Measurements from ENCODE around the gene APOL3. TPM values are rescaled to one million over a fixed set of nuclear protein-coding genes. Genes with fewer than 3 reads are reported as not detected.
A peak's percentile ranks its signal among the peaks of the same experiment; 100 is the strongest.

Gene APOL3
- total RNA-seq, 1 donor from 2014 or later = not detected

- H3K4me1 Mint-ChIP-seq = peaks cover 41% of the 10 kb centered on the region
- peak; percentile 47 for DNase-seq (ENCODE audit: low read depth, low spot score)
Measured at GRCh38 chr22:36194971-36195370, 34.4 kb upstream of the APOL3 start.

GRCh38 chr22:36194385-36194784, 33.8 kb upstream of the APOL3 start:
- no peaks in the 10 kb centered on the region for H3K9me3 Mint-ChIP-seq
- peaks cover 41% of the 10 kb centered on the region for H3K4me1 Mint-ChIP-seq
- no peak overlapping the region for H3K27ac Mint-ChIP-seq (ENCODE audit: unreplicated experiment)
- no peak overlapping the region for H3K4me3 Mint-ChIP-seq
- no peaks in the 10 kb centered on the region for H3K27me3 Mint-ChIP-seq (ENCODE audit: low read depth)
- no peak for TF ChIP-seq CTCF (conservative IDR thresholded peaks at IDR 0.05)
- no peak for DNase-seq (ENCODE audit: low read depth, low spot score)
- H3K36me3 Mint-ChIP-seq (ENCODE audit: low read depth) = no peaks in the 10 kb centered on the region

More at GRCh38 chr22:36194971-36195370, 34.4 kb upstream of the APOL3 start:
- no peaks in the 10 kb centered on the region for H3K36me3 Mint-ChIP-seq (ENCODE audit: low read depth)
- no peak overlapping the region for H3K27ac Mint-ChIP-seq (ENCODE audit: unreplicated experiment)
- H3K4me3 Mint-ChIP-seq = no peak overlapping the region
- no peaks in the 10 kb centered on the region for H3K9me3 Mint-ChIP-seq
- no peaks in the 10 kb centered on the region for H3K27me3 Mint-ChIP-seq (ENCODE audit: low read depth)
- TF ChIP-seq CTCF (conservative IDR thresholded peaks at IDR 0.05) = peak; percentile 78

GRCh38 chr22:36193577-36193976, 33.0 kb upstream of the APOL3 start:
- Mint-ChIP-seq H3K36me3 (ENCODE audit: low read depth) (no peaks in the 10 kb centered on the region), H3K27me3 (ENCODE audit: low read depth) (no peaks in the 10 kb centered on the region), H3K9me3 (no peaks in the 10 kb centered on the region), H3K27ac (ENCODE audit: unreplicated experiment) (no peak overlapping the region), H3K4me3 (no peak overlapping the region), H3K4me1 (peaks cover 40% of the 10 kb centered on the region)
- DNase-seq (ENCODE audit: low read depth, low spot score) = no peak
- TF ChIP-seq CTCF (conservative IDR thresholded peaks at IDR 0.05) = no peak

GRCh38 chr22:36193171-36193570, 32.6 kb upstream of the APOL3 start:
- Mint-ChIP-seq H3K36me3 (ENCODE audit: low read depth) (no peaks in the 10 kb centered on the region), H3K9me3 (no peaks in the 10 kb centered on the region), H3K4me1 (peaks cover 36% of the 10 kb centered on the region), H3K27ac (ENCODE audit: unreplicated experiment) (no peak overlapping the region), H3K27me3 (ENCODE audit: low read depth) (no peaks in the 10 kb centered on the region), H3K4me3 (no peak overlapping the region)
- DNase-seq (ENCODE audit: low read depth, low spot score) = no peak
- no peak for TF ChIP-seq CTCF (conservative IDR thresholded peaks at IDR 0.05)

GRCh38 chr22:36192542-36192941, 32.0 kb upstream of the APOL3 start:
- Mint-ChIP-seq H3K4me1 (peaks cover 30% of the 10 kb centered on the region), H3K9me3 (no peaks in the 10 kb centered on the region), H3K27ac (ENCODE audit: unreplicated experiment) (no peak overlapping the region), H3K27me3 (ENCODE audit: low read depth) (no peaks in the 10 kb centered on the region), H3K4me3 (no peak overlapping the region), H3K36me3 (ENCODE audit: low read depth) (no peaks in the 10 kb centered on the region)
- no peak for TF ChIP-seq CTCF (conservative IDR thresholded peaks at IDR 0.05)
- DNase-seq (ENCODE audit: low read depth, low spot score) = no peak

All from neural crest cell (in vitro differentiated cells).